H9 (cell line): ENCODE results near the gene ZFYVE19. TPM values are rescaled to one million over a fixed set of nuclear protein-coding genes. Genes with fewer than 3 reads are reported as not detected.

ENCODE experiments used
- DNase-seq: peaks from one replicate; pipeline ENCODE4 v3.0.0-alpha.2; 2017
- H2AFZ ChIP-seq: one replicate; pipeline ENCODE4 v1.6.1; 2013; ENCODE audit warnings: mild to moderate bottlenecking, low read length, control low read depth, moderate library complexity
- H2AK5ac ChIP-seq: 2 replicates; pipeline ENCODE4 v1.6.1; 2013; ENCODE audit warnings: low read length, control low read depth, mixed read lengths; ENCODE audit not compliant: insufficient read length
- H2BK120ac ChIP-seq: one replicate; pipeline ENCODE4 v1.6.1; 2013; ENCODE audit warnings: low read depth, mild to moderate bottlenecking, low read length, control low read depth, inconsistent platforms; ENCODE audit not compliant: poor library complexity, severe bottlenecking
- H2BK12ac ChIP-seq: 2 replicates; pipeline ENCODE4 v1.6.1; 2013; ENCODE audit warnings: low read length, control low read depth, mixed read lengths, low read depth; ENCODE audit not compliant: insufficient read length
- H2BK15ac ChIP-seq: 2 replicates; pipeline ENCODE4 v1.6.1; 2013; ENCODE audit warnings: low read depth, low read length, control low read depth
- H2BK20ac ChIP-seq: one replicate; pipeline ENCODE4 v1.6.1; 2013; ENCODE audit warnings: low read depth, mild to moderate bottlenecking, low read length, control low read depth, inconsistent platforms; ENCODE audit not compliant: poor library complexity, severe bottlenecking
- H2BK5ac ChIP-seq: 2 replicates; pipeline ENCODE4 v1.6.1; 2013; ENCODE audit warnings: low read length, control low read depth, mixed read lengths; ENCODE audit not compliant: insufficient read length
- H3K14ac ChIP-seq: 2 replicates; pipeline ENCODE4 v1.6.1; 2013; ENCODE audit warnings: low read length, control low read depth; ENCODE audit not compliant: insufficient read depth
- H3K18ac ChIP-seq: 2 replicates; pipeline ENCODE4 v1.6.1; 2013; ENCODE audit warnings: low read depth, mild to moderate bottlenecking, mixed read lengths, low read length, control low read depth; ENCODE audit not compliant: insufficient read length
- H3K23ac ChIP-seq: 2 replicates; pipeline ENCODE4 v1.6.1; 2013; ENCODE audit warnings: low read length, control low read depth, mixed read lengths, low read depth; ENCODE audit not compliant: insufficient read length
- H3K23me2 ChIP-seq: 2 replicates; pipeline ENCODE4 v1.6.1; 2013; ENCODE audit warnings: low read depth, mild to moderate bottlenecking, mixed read lengths, low read length, control low read depth; ENCODE audit not compliant: insufficient read length, poor library complexity, severe bottlenecking
- H3K27ac ChIP-seq: 2 replicates; pipeline ENCODE4 v1.5.1; 2013; ENCODE audit warnings: low read length, control low read depth, mixed read lengths, low read depth; ENCODE audit not compliant: insufficient read length
- H3K27me3 ChIP-seq: 2 replicates; pipeline ENCODE4 v1.6.1; 2013; ENCODE audit warnings: low read length, control low read depth, inconsistent platforms; ENCODE audit not compliant: insufficient read depth
- H3K4ac ChIP-seq: 2 replicates; pipeline ENCODE4 v1.6.1; 2013; ENCODE audit warnings: low read depth, mild to moderate bottlenecking, control low read depth, inconsistent platforms, low read length, moderate library complexity
- H3K4me1 ChIP-seq: 2 replicates; pipeline ENCODE4 v1.6.1; 2013; ENCODE audit warnings: low read length, control low read depth, inconsistent platforms; ENCODE audit not compliant: insufficient read depth
- H3K4me2 ChIP-seq: 2 replicates; pipeline ENCODE4 v1.6.1; 2013; ENCODE audit warnings: low read length, control low read depth, mixed read lengths; ENCODE audit not compliant: insufficient read length, insufficient read depth
- H3K56ac ChIP-seq: 2 replicates; pipeline ENCODE4 v1.6.1; 2013; ENCODE audit warnings: low read depth, mild to moderate bottlenecking, mixed read lengths, low read length, control low read depth; ENCODE audit not compliant: insufficient read length
- H3K79me1 ChIP-seq: 2 replicates; pipeline ENCODE4 v1.6.1; 2013; ENCODE audit warnings: low read depth, mild to moderate bottlenecking, moderate library complexity, low read length, control low read depth, inconsistent platforms; ENCODE audit not compliant: insufficient read depth, poor library complexity, severe bottlenecking
- H3K79me2 ChIP-seq: 2 replicates; pipeline ENCODE4 v1.6.1; 2013; ENCODE audit warnings: low read length, control low read depth, inconsistent platforms; ENCODE audit not compliant: insufficient read depth
- H3K9ac ChIP-seq: 2 replicates; pipeline ENCODE4 v1.6.1; 2013; ENCODE audit warnings: low read length, control low read depth, mixed read lengths; ENCODE audit not compliant: insufficient read length; ENCODE audit errors: extremely low read depth
- H3K9me3 ChIP-seq: one replicate; pipeline ENCODE4 v1.6.1; 2013; ENCODE audit warnings: low read depth, low read length, inconsistent platforms; ENCODE audit not compliant: control insufficient read depth
- H3T11ph ChIP-seq: one replicate; pipeline ENCODE4 v1.6.1; 2013; ENCODE audit warnings: mild to moderate bottlenecking, low read length, control low read depth, inconsistent platforms
- H4K20me1 ChIP-seq: one replicate; pipeline ENCODE4 v1.6.1; 2013; ENCODE audit not compliant: control insufficient read depth, insufficient read length, insufficient read depth
- H4K5ac ChIP-seq: 2 replicates; pipeline ENCODE4 v1.6.1; 2013; ENCODE audit warnings: low read depth, mild to moderate bottlenecking, mixed read lengths, low read length, control low read depth; ENCODE audit not compliant: insufficient read length
- H4K8ac ChIP-seq: replicated peaks from 2 replicates; pipeline ENCODE4 v1.6.1; 2013; ENCODE audit warnings: low read length, control low read depth, mixed read lengths, low read depth; ENCODE audit not compliant: insufficient read length
- H4K91ac ChIP-seq: 2 replicates; pipeline ENCODE4 v1.6.1; 2013; ENCODE audit warnings: low read depth, mild to moderate bottlenecking, moderate library complexity, mixed read lengths, low read length, control low read depth; ENCODE audit not compliant: insufficient read length
- H3K27ac Mint-ChIP-seq, 3 experiments: 2 replicates in 2 of 3; 3 replicates in 1 of 3; pipeline ENCODE4 v1.8.0; 2020 to 2021; ENCODE audit warnings: mixed read lengths in 3 of 3, mild to moderate bottlenecking in 1 of 3, moderate library complexity in 1 of 3
- H3K27me3 Mint-ChIP-seq: 2 replicates; pipeline ENCODE4 v1.8.0; 2021; ENCODE audit warnings: low read depth, mild to moderate bottlenecking, moderate library complexity, mixed read lengths
- H3K36me3 Mint-ChIP-seq, 3 experiments: 2 replicates in 2 of 3; 3 replicates in 1 of 3; pipeline ENCODE4 v1.8.0; 2020 to 2021; ENCODE audit warnings: low read depth in 3 of 3, mixed read lengths in 3 of 3; ENCODE audit not compliant: insufficient read depth in 1 of 3
- H3K4me1 Mint-ChIP-seq, 2 experiments: 2 replicates each; pipeline ENCODE4 v1.8.0; 2020; ENCODE audit warnings: mixed read lengths in 2 of 2
- H3K4me3 Mint-ChIP-seq, 2 experiments: 2 replicates in 1 of 2; 3 replicates in 1 of 2; pipeline ENCODE4 v1.8.0; 2020 to 2021; ENCODE audit warnings: mild to moderate bottlenecking in 2 of 2, mixed read lengths in 2 of 2, moderate library complexity in 1 of 2
- H3K9me3 Mint-ChIP-seq, 2 experiments: 2 replicates in 1 of 2; 3 replicates in 1 of 2; pipeline ENCODE4 v1.8.0; 2020; ENCODE audit warnings: mild to moderate bottlenecking in 2 of 2, mixed read lengths in 2 of 2, moderate library complexity in 1 of 2
- WGBS: extraction: QIAGEN DNeasy Blood & Tissue Kit; methylation state at CpG from one replicate; pipeline ENCODE4 v1.1.7; 2013; ENCODE audit warnings: missing lambda C conversion rate, low lambda C conversion rate, mixed read lengths; ENCODE audit not compliant: insufficient read length; ENCODE audit errors: extremely low coverage; 5-methylcytosine and 5-hydroxymethylcytosine counted together
- total RNA-seq: library from RNA; stranded (reverse); gene quantifications from 2 replicates; pipeline ENCODE4 v1.2.1, GENCODE V29; 2021
- TF ChIP-seq, protein P1 (sequence below): fragments of 200-600 bp; sonication (generic); conservative IDR thresholded peaks from 3 replicates; pipeline ENCODE4 v1.8.0; 2021; ENCODE audit warnings: antibody characterized with exemption, mild to moderate bottlenecking

The ZFYVE19 gene
- total RNA-seq, 1 experiment from 2014 or later, result 11.3 TPM

DNA sequence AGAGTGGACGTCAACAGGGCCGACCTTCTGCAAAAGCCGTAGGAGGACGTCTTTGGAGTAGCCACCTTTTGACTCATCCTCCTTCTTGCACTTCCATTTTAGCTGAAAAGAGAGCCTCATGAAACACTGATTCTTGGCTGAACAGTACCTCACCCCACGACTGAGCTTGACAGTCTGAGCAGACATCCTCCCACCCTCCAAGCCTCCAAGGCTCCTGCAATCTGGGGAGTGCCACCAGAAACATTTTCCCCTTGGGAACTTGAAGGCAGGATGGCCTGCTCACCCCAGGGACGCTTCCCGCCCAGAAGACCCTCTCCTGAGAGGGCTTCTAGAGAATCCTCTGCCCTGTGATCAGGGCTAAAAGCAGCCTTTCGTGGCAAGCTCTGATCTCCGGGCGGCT, 31.9 kb upstream of the ZFYVE19 start:
- Histone ChIP-seq H3K79me1 (no peaks in the 10 kb centered on the region), H3T11ph (no peak overlapping the region), H4K8ac (no peak overlapping the region), H3K9me3 (no peaks in the 10 kb centered on the region), H3K4me1 (no peaks in the 10 kb centered on the region), H3K9ac (no peak overlapping the region), H3K23me2 (no peaks in the 10 kb centered on the region), H3K27me3 (no peaks in the 10 kb centered on the region), H4K20me1 (no peaks in the 10 kb centered on the region), H2BK120ac (no peak overlapping the region), H3K79me2 (no peaks in the 10 kb centered on the region), H2BK12ac (no peak overlapping the region), H3K4me2 (no peak overlapping the region), H3K18ac (no peak overlapping the region), H2AFZ (no peak overlapping the region), H4K5ac (no peak overlapping the region), H3K14ac (no peak overlapping the region; the same call in 1 of the 2 replicates), H2AK5ac (no peak overlapping the region), H2BK15ac (no peak overlapping the region), H3K4ac (no peak overlapping the region), H2BK20ac (no peak overlapping the region), H2BK5ac (no peak overlapping the region), H3K56ac (no peak overlapping the region), H3K23ac (no peak overlapping the region), H3K27ac (no peak overlapping the region), H4K91ac (no peak overlapping the region)
- no peak overlapping the region for H3K4me3 Mint-ChIP-seq
- no peaks in the 10 kb centered on the region; the same call in 1 of the 2 replicates for H3K27me3 Mint-ChIP-seq
- no CpG with 5 or more reads among the region's 10 CpGs for WGBS
- DNase-seq, result no peak
- H3K9me3 Mint-ChIP-seq, result no peaks in the 10 kb centered on the region
- H3K4me1 Mint-ChIP-seq, result no peaks in the 10 kb centered on the region
- TF ChIP-seq, protein P1, sequence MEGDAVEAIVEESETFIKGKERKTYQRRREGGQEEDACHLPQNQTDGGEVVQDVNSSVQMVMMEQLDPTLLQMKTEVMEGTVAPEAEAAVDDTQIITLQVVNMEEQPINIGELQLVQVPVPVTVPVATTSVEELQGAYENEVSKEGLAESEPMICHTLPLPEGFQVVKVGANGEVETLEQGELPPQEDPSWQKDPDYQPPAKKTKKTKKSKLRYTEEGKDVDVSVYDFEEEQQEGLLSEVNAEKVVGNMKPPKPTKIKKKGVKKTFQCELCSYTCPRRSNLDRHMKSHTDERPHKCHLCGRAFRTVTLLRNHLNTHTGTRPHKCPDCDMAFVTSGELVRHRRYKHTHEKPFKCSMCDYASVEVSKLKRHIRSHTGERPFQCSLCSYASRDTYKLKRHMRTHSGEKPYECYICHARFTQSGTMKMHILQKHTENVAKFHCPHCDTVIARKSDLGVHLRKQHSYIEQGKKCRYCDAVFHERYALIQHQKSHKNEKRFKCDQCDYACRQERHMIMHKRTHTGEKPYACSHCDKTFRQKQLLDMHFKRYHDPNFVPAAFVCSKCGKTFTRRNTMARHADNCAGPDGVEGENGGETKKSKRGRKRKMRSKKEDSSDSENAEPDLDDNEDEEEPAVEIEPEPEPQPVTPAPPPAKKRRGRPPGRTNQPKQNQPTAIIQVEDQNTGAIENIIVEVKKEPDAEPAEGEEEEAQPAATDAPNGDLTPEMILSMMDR, result no peak
- H3K27ac Mint-ChIP-seq, result no peak overlapping the region
- H3K36me3 Mint-ChIP-seq, result peaks cover 11 to 60% (median 41%) of the 10 kb centered on the region in 3 experiments; a peak in 6 of 7 replicates
